Memory B cell (primary cell): ENCODE data around the gene NUDT22.

ENCODE experiments used
- ATAC-seq: fragments of 150-1000 bp; cut with Tn5 transposase; 2 replicates; pipeline ENCODE4 v1.10.0; 2021; ENCODE audit warnings: low read depth, mild to moderate bottlenecking, moderate library complexity
- DNase-seq, 2 donors: peaks; one replicate each; pipeline ENCODE4 v3.0.0; 2022; ENCODE audit warnings: low spot score in 2 of 2
- H3K27ac Mint-ChIP-seq: one replicate; pipeline ENCODE4 v1.8.0; 2022; ENCODE audit warnings: mild to moderate bottlenecking, moderate library complexity, mixed read lengths
- H3K27me3 Mint-ChIP-seq: one replicate; pipeline ENCODE4 v1.8.0; 2022; ENCODE audit warnings: mixed read lengths
- H3K36me3 Mint-ChIP-seq: one replicate; pipeline ENCODE4 v1.8.0; 2022; ENCODE audit warnings: mild to moderate bottlenecking, mixed read lengths
- H3K4me1 Mint-ChIP-seq: one replicate; pipeline ENCODE4 v1.8.0; 2022; ENCODE audit warnings: mixed read lengths
- H3K4me3 Mint-ChIP-seq: one replicate; pipeline ENCODE4 v1.8.0; 2022; ENCODE audit warnings: mild to moderate bottlenecking, moderate library complexity, mixed read lengths
- H3K9me3 Mint-ChIP-seq: one replicate; pipeline ENCODE4 v1.8.0; 2022; ENCODE audit warnings: mixed read lengths

Gene NUDT22

DNA sequence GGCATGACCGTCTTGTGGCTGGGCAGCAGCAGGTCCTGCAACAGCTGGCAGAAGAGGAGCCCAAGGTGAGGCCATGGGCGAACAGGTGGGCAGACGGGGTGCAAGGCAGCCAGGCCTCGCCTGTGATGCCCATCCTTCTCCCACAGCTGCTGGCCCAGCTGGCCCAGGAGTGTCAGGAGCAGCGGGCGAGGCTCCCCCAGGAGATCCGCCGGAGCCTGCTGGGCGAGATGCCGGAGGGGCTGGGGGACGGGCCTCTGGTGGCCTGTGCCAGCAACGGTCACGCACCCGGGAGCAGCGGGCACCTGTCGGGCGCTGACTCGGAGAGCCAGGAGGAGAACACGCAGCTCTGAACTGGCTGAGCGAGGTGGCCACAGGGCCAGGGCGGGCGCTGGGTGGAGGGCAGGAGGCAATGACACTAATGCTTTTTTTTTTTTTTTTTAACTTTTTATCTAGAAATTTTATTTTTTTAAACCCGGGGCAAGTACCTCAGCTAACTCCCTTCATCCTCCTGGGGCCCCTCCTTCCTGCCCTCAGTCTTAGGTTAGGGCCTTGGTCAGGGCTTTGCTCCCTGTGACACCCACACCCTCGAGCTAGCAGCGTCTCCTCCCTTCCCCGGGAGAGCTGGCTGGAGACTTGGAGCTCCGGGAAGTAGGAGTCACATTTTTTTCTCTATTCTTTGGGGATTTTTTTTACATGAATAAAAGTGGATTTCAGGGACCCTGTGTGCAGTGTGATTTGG is 41.3 kb downstream of the NUDT22 start:
- DNase-seq (no peak), ATAC-seq (no peak)
- Mint-ChIP-seq H3K4me3 (peak overlapping the region; percentile 46), H3K27me3 (no peaks in the 10 kb centered on the region), H3K9me3 (no peaks in the 10 kb centered on the region), H3K27ac (no peak overlapping the region), H3K4me1 (peaks cover 13% of the 10 kb centered on the region), H3K36me3 (peaks cover 2% of the 10 kb centered on the region)

DNA sequence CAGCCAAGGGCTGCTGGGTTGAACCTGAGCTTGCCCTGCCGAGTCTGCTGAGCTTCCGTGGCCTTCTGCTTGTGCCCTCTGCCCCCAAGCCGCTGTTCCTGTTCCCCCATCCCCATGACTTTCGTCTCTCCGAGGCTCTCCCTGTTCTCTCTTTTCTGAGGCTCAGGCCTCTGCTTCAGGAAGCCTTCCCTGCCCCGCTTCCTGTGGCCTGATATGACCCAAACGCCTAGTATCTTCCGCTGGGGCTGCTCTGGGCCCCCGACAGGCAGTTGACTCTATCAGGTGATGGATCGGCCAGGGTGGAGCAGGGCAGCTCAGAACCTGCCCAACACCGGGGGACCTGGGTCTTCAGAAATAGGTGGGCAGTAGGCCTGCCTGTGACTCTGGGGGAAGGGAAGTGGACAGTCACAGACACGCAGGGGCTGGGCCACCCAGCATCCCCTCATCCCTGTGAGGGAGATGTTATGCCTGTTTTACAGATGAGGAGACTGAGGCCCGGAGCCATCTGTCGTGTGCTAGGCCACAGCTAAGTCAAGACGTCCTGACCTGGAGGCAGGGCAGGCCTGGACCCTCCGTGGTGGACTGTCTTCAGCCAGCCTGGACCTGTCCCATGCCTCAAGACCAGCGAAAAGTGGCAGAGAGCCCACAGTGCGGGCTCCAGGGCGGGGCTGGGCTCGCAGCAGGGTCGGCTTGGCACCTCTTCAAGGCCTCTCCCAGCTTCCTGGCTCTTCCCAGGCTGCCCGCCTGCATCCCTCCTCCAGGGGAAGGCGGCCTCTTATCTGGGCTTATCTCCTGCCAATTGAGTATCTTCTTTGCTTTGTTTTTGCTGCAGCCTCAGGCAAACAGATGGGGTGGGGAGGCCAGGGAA is 42.2 kb downstream of the NUDT22 start:
- peak overlapping the region; percentile 97 for H3K4me3 Mint-ChIP-seq
- H3K9me3 Mint-ChIP-seq: no peaks in the 10 kb centered on the region
- ATAC-seq (no peak), DNase-seq (no peak)
- H3K4me1 Mint-ChIP-seq: peaks cover 13% of the 10 kb centered on the region
- no peaks in the 10 kb centered on the region for H3K27me3 Mint-ChIP-seq
- peak overlapping the region; percentile 95 for H3K27ac Mint-ChIP-seq
- no peaks in the 10 kb centered on the region for H3K36me3 Mint-ChIP-seq

DNA sequence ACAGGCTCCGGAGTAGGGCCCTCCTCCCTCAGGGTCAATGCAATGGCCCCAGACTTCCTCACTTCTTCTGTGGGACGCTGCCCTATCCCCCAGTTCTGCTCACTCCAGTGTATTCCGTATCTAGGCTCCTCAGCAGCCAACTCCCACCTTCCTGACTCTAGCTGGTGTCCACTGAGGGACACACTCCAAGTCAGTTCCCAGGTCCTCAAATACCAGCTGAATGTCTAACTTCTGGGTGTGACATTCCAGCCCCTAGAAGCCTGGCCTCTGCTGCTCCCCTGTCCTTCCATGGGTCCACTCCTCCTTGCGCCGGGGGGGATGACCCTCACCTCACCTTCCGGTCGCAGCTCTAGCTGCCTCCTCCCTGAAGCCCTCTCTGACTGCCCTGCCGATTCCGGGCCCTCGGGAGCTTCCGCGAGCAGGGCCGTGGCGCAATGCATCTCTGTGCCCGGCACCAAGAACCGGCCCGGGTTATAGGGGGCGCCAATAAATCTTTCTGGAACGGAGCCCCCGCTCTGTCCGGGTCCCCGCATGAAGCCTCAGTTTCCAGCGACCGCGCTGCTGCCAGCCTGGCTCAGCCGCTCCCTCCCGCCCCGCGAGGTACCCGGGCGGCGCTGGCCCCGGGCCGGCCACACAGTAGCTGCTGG is 42.9 kb downstream of the NUDT22 start:
- DNase-seq (no peak), ATAC-seq (no peak)
- Mint-ChIP-seq H3K9me3 (no peaks in the 10 kb centered on the region), H3K27ac (peak overlapping the region; percentile 95), H3K4me1 (peaks cover 13% of the 10 kb centered on the region), H3K36me3 (no peaks in the 10 kb centered on the region), H3K4me3 (peak overlapping the region; percentile 97), H3K27me3 (no peaks in the 10 kb centered on the region)

- Mint-ChIP-seq H3K36me3 (no peaks in the 10 kb centered on the region), H3K27me3 (no peaks in the 10 kb centered on the region), H3K27ac (peak overlapping the region; percentile 95), H3K4me3 (peak overlapping the region; percentile 97), H3K9me3 (no peaks in the 10 kb centered on the region), H3K4me1 (peaks cover 13% of the 10 kb centered on the region)
- ATAC-seq (peak; percentile 70), DNase-seq (peak; percentile 88 to 91)
Measured at GRCh38 chr11:64269540-64270220, 43.6 kb downstream of the NUDT22 start.

DNA sequence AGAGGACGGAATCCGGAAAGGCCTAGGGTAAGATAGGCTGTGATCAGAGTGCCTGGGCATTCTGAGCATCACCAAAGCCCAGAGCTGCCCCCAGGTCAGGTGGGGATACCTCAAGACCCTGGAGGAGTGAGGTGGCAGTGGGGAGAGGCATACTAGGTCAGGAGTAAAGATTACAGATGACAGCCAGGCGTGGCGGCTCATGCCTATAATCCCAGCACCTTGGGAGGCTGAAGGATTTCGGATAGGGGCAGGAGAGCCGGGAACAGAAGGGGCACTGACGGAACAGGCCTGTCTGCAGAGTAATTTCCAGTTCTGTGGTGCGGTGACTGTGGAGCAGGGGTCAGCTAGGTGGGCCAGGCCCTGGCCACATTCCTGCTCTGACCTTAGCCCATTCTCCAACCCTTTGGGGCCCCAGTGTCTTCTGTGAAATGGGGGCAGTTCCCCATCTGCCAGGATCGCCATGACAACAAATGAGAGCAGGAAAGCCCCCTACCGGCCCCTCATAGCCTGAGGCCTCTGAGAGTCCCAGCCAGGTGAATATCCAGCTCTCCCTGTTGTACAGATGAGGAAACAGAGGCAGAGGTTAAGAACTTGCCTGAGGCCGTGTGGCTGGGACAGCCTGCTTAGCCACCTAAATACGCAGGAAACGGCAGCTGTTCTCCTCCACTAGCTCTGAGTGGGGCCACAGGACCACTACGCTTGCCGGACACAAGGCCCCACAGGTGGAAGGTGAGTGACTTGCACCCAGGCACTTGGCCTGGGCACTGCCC is 49.1 kb downstream of the NUDT22 start:
- ATAC-seq (no peak), DNase-seq (no peak)
- Mint-ChIP-seq H3K27me3 (no peaks in the 10 kb centered on the region), H3K9me3 (no peaks in the 10 kb centered on the region), H3K27ac (no peak overlapping the region), H3K4me1 (peaks cover 4% of the 10 kb centered on the region), H3K4me3 (no peak overlapping the region), H3K36me3 (peaks cover 5% of the 10 kb centered on the region)

DNA sequence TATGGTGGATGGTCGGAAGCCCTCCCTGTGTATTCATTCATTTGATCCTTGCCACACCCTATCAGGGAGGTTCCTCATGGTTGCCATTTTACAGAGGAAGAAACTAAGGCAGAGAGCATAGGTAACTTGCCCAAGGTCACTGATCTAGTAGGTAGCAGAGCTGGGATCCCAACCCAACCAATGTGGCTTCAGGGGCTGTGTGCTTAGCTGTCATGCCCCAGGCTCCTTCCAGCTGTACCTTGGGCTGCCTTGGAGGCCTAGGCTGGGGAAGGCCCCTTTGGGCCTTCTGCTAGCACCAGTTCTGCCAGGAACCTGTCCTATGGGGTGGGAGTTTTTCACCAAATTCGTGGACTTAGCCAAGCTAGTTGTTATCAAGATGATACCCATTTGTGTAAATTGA is 49.8 kb downstream of the NUDT22 start:
- Mint-ChIP-seq H3K27ac (no peak overlapping the region), H3K4me3 (no peak overlapping the region), H3K9me3 (no peaks in the 10 kb centered on the region), H3K4me1 (peaks cover under 1% of the 10 kb centered on the region), H3K27me3 (no peaks in the 10 kb centered on the region), H3K36me3 (peaks cover 5% of the 10 kb centered on the region)
- ATAC-seq (no peak), DNase-seq (no peak)

DNA sequence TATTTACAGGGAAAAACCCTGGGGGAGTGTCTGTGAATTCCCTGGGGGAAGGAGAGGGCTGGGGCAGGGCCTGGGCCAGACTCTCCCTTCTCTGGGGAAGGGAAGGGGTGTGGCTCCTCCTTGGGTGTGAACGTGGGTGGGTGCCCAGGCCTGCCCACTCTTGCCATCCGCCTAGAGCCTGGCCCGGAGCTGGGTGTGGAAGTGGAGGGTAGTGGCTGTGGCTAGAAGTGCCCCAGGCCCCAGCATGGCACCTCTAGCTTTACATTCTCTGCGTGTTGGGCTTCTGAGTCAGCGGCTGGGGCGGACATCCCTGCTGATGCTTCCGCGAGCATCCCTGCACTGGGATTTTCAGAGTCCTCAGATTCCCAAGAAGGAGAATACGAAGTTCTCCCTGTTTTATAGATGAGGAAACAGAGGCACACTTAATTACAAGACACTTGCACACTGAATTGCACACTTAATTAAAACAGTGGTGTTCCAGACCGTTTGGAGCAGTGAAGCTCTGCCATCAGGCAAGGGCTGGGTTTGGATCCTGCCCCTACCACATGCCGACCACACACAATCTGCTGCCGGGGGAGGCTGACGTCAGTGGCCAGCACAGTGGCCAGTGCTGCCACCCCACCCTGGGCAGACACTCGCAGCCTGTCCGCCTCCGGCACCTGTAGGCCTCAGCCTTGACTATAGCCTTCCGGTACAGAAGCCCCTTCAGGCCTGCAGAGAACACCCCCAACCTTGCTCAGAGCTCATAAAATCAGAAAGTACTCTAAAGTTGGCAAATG is 50.8 kb downstream of the NUDT22 start:
- Mint-ChIP-seq H3K36me3 (peaks cover 8% of the 10 kb centered on the region), H3K9me3 (no peaks in the 10 kb centered on the region), H3K4me3 (no peak overlapping the region), H3K27me3 (no peaks in the 10 kb centered on the region), H3K27ac (no peak overlapping the region), H3K4me1 (no peaks in the 10 kb centered on the region)
- DNase-seq (no peak), ATAC-seq (no peak)

- Mint-ChIP-seq H3K9me3 (no peaks in the 10 kb centered on the region), H3K27ac (no peak overlapping the region), H3K4me1 (peaks cover 3% of the 10 kb centered on the region), H3K36me3 (peaks cover 11% of the 10 kb centered on the region), H3K4me3 (no peak overlapping the region), H3K27me3 (no peaks in the 10 kb centered on the region)
- DNase-seq (no peak), ATAC-seq (no peak)
Measured at GRCh38 chr11:64278576-64279190, 52.6 kb downstream of the NUDT22 start.
